Measurements from ENCODE around the gene SYPL1. TPM values are rescaled to one million over a fixed set of nuclear protein-coding genes. Genes with fewer than 3 reads are reported as not detected.

The SYPL1 gene
- polyA plus RNA-seq, 1 donor from 2014 or later = 17.4 TPM

- H4K20me1 ChIP-seq (ENCODE audit: insufficient read depth) = no peaks in the 10 kb centered on the region
- no peak overlapping the region for H3K4me2 ChIP-seq (ENCODE audit: low read length)
- H3K79me2 ChIP-seq (replicated peaks; ENCODE audit: insufficient read depth, low read length) = no peaks in the 10 kb centered on the region
- no peaks in the 10 kb centered on the region for H3K36me3 ChIP-seq (ENCODE audit: insufficient read depth, low read length)
- no peak overlapping the region for H3K27ac ChIP-seq (ENCODE audit: low read length)
- H3K9ac ChIP-seq (ENCODE audit: low read length) = no peak overlapping the region
- no peak overlapping the region for H2AFZ ChIP-seq (ENCODE audit: low read depth, low read length)
- H3K27me3 ChIP-seq (ENCODE audit: insufficient read depth, low read depth, low read length) = no peaks in the 10 kb centered on the region
- H3K9me3 ChIP-seq (ENCODE audit: low read length) = no peaks in the 10 kb centered on the region
- no peak for TF ChIP-seq RAD21 (conservative IDR thresholded peaks at IDR 0.05)
- TF ChIP-seq MXI1 (conservative IDR thresholded peaks at IDR 0.05; ENCODE audit: poor library complexity, severe bottlenecking) = no peak
- no peak overlapping the region for H3K4me3 ChIP-seq (ENCODE audit: low read length)
- no peaks in the 10 kb centered on the region for H3K9me2 ChIP-seq (ENCODE audit: insufficient read depth, low read length)
- H3F3A ChIP-seq (ENCODE audit: insufficient read depth, low read length, poor library complexity, severe bottlenecking) = no peaks in the 10 kb centered on the region
Measured at GRCh38 chr7:106063024-106063423, 49.1 kb downstream of the SYPL1 start.

- Histone ChIP-seq H2AFZ (ENCODE audit: low read depth, low read length) (no peak overlapping the region), H3K9me3 (ENCODE audit: low read length) (no peaks in the 10 kb centered on the region), H3K36me3 (ENCODE audit: insufficient read depth, low read length) (no peaks in the 10 kb centered on the region), H3K4me3 (ENCODE audit: low read length) (no peak overlapping the region), H3K27ac (ENCODE audit: low read length) (no peak overlapping the region), H3K79me2 (replicated peaks; ENCODE audit: insufficient read depth, low read length) (no peaks in the 10 kb centered on the region), H3K9ac (ENCODE audit: low read length) (no peak overlapping the region), H3F3A (ENCODE audit: insufficient read depth, low read length, poor library complexity, severe bottlenecking) (no peaks in the 10 kb centered on the region), H3K4me2 (ENCODE audit: low read length) (no peak overlapping the region), H3K9me2 (ENCODE audit: insufficient read depth, low read length) (no peaks in the 10 kb centered on the region), H4K20me1 (ENCODE audit: insufficient read depth) (no peaks in the 10 kb centered on the region), H3K27me3 (ENCODE audit: insufficient read depth, low read depth, low read length) (no peaks in the 10 kb centered on the region)
- TF ChIP-seq SMC3 (conservative IDR thresholded peaks at IDR 0.05; ENCODE audit: poor library complexity) (no peak), REST (IDR thresholded peaks at IDR 0.05; ENCODE audit: borderline replicate concordance) (no peak)
Measured at GRCh38 chr7:106062521-106062931, 49.6 kb downstream of the SYPL1 start.

- TF ChIP-seq RAD21 (conservative IDR thresholded peaks at IDR 0.05) (no peak), POLR2AphosphoS5 (IDR thresholded peaks at IDR 0.05) (no peak), TAF1 (IDR thresholded peaks at IDR 0.05; ENCODE audit: low read depth) (no peak), EP300 (conservative IDR thresholded peaks at IDR 0.05; ENCODE audit: poor library complexity, severe bottlenecking) (no peak), CTCF (IDR thresholded peaks at IDR 0.05; ENCODE audit: poor library complexity, severe bottlenecking) (no peak), SMC3 (conservative IDR thresholded peaks at IDR 0.05; ENCODE audit: poor library complexity) (no peak), EZH2 (IDR thresholded peaks at IDR 0.05; ENCODE audit: borderline replicate concordance, insufficient read depth, low read length, poor library complexity, severe bottlenecking) (no peak), REST (IDR thresholded peaks at IDR 0.05; ENCODE audit: borderline replicate concordance) (no peak), MXI1 (conservative IDR thresholded peaks at IDR 0.05; ENCODE audit: poor library complexity, severe bottlenecking) (no peak)
Measured at GRCh38 chr7:106062006-106062405, 50.1 kb downstream of the SYPL1 start.

More at GRCh38 chr7:106062006-106062405, 50.1 kb downstream of the SYPL1 start:
- H3K9ac ChIP-seq (ENCODE audit: low read length) = no peak overlapping the region
- H3K36me3 ChIP-seq (ENCODE audit: insufficient read depth, low read length) = no peaks in the 10 kb centered on the region
- no peaks in the 10 kb centered on the region for H3F3A ChIP-seq (ENCODE audit: insufficient read depth, low read length, poor library complexity, severe bottlenecking)
- H4K20me1 ChIP-seq (ENCODE audit: insufficient read depth) = no peaks in the 10 kb centered on the region
- no peak overlapping the region for H3K4me3 ChIP-seq (ENCODE audit: low read length)
- H3K27ac ChIP-seq (ENCODE audit: low read length) = no peak overlapping the region
- no peaks in the 10 kb centered on the region for H3K9me2 ChIP-seq (ENCODE audit: insufficient read depth, low read length)
- H3K27me3 ChIP-seq (ENCODE audit: insufficient read depth, low read depth, low read length) = no peaks in the 10 kb centered on the region
- H3K4me2 ChIP-seq (ENCODE audit: low read length) = no peak overlapping the region
- no peaks in the 10 kb centered on the region for H3K79me2 ChIP-seq (replicated peaks; ENCODE audit: insufficient read depth, low read length)
- H2AFZ ChIP-seq (ENCODE audit: low read depth, low read length) = no peak overlapping the region
- H3K9me3 ChIP-seq (ENCODE audit: low read length) = no peaks in the 10 kb centered on the region
